OCI-LY1 (cell line): ENCODE results near the gene GRAMD1A.

Source experiments
- H2AFZ ChIP-seq: fragments of 200-600 bp; sonication (generic), shearing (Covaris generic); 2 replicates; pipeline ENCODE4 v1.6.0; 2014; ENCODE audit warnings: antibody characterized with exemption, mild to moderate bottlenecking, low read length
- H3F3A ChIP-seq: fragments of 200-600 bp; sonication (generic), shearing (Covaris generic); 2 replicates; pipeline ENCODE4 v1.6.0; 2014; ENCODE audit warnings: mild to moderate bottlenecking, antibody characterized with exemption, low read length, moderate library complexity; ENCODE audit not compliant: insufficient read depth
- H3K27ac ChIP-seq: fragments of 200-600 bp; sonication (generic); 2 replicates; pipeline ENCODE4 v1.5.1; 2014; ENCODE audit warnings: low read length, mixed run types, mild to moderate bottlenecking, low read depth; ENCODE audit not compliant: poor library complexity, severe bottlenecking
- H3K27me3 ChIP-seq: fragments of 200-600 bp; sonication (generic); 2 replicates; pipeline ENCODE4 v1.6.0; 2014; ENCODE audit warnings: antibody characterized with exemption, mild to moderate bottlenecking, low read length, moderate library complexity; ENCODE audit not compliant: insufficient read depth
- H3K36me3 ChIP-seq: fragments of 200-600 bp; sonication (generic); 2 replicates; pipeline ENCODE4 v1.6.1; 2014; ENCODE audit warnings: mild to moderate bottlenecking, antibody characterized with exemption, low read length, moderate library complexity, mixed read lengths; ENCODE audit not compliant: insufficient read depth
- H3K4me1 ChIP-seq: fragments of 200-600 bp; sonication (generic); 2 replicates; pipeline ENCODE4 v1.5.1; 2014; ENCODE audit warnings: mild to moderate bottlenecking, low read length, moderate library complexity; ENCODE audit not compliant: insufficient read depth, severe bottlenecking
- H3K4me2 ChIP-seq: fragments of 200-600 bp; sonication (generic), shearing (Covaris generic); 2 replicates; pipeline ENCODE4 v1.6.1; 2014; ENCODE audit warnings: low read length
- H3K4me3 ChIP-seq: fragments of 200-600 bp; sonication (generic); 2 replicates; pipeline ENCODE4 v1.5.1; 2014; ENCODE audit warnings: low read length, low read depth, mild to moderate bottlenecking, mixed read lengths; ENCODE audit not compliant: poor library complexity, severe bottlenecking
- H3K79me2 ChIP-seq: fragments of 200-600 bp; shearing (Covaris generic); 2 replicates; pipeline ENCODE4 v1.6.1; 2016; ENCODE audit warnings: mixed run types, low read length, mixed read lengths; ENCODE audit not compliant: insufficient read depth
- H3K9ac ChIP-seq: fragments of 200-600 bp; sonication (generic), shearing (Covaris generic); 2 replicates; pipeline ENCODE4 v1.6.1; 2014; ENCODE audit warnings: mild to moderate bottlenecking, low read length, mixed read lengths
- H3K9me2 ChIP-seq: fragments of 200-600 bp; sonication (generic), shearing (Covaris generic); 2 replicates; pipeline ENCODE4 v1.6.1; 2014; ENCODE audit warnings: low read depth, mild to moderate bottlenecking, low read length, mixed read lengths
- H3K9me3 ChIP-seq: fragments of 200-600 bp; shearing (Covaris generic); 2 replicates; pipeline ENCODE4 v1.6.1; 2014; ENCODE audit warnings: low read length, mixed read lengths
- H4K20me1 ChIP-seq: fragments of 200-600 bp; sonication (generic), shearing (Covaris generic); 2 replicates; pipeline ENCODE4 v1.6.0; 2016; ENCODE audit warnings: mild to moderate bottlenecking, low read length; ENCODE audit not compliant: insufficient read depth
- CTCF ChIP-seq: fragments of 200-600 bp; sonication (generic), shearing (Covaris generic); IDR thresholded peaks from 2 replicates; pipeline ENCODE4 v1.5.1; 2017; ENCODE audit warnings: mild to moderate bottlenecking, antibody characterized with exemption, low read length, moderate library complexity, mixed read lengths
- EZH2 ChIP-seq: fragments of 200-600 bp; sonication (generic), shearing (Covaris generic); IDR thresholded peaks from 2 replicates; pipeline ENCODE4 v1.8.0; 2017; ENCODE audit warnings: borderline replicate concordance, mixed run types, mild to moderate bottlenecking, antibody characterized with exemption, low read length, moderate library complexity, mixed read lengths

The GRAMD1A gene

GRCh38 chr19:35070471-35070870 lies 70.3 kb downstream of the GRAMD1A start:
- Histone ChIP-seq H2AFZ (no peak overlapping the region), H3K9ac (no peak overlapping the region), H3F3A (no peaks in the 10 kb centered on the region), H3K4me3 (no peak overlapping the region), H3K27ac (no peak overlapping the region), H3K79me2 (no peaks in the 10 kb centered on the region), H3K4me2 (no peak overlapping the region), H4K20me1 (no peaks in the 10 kb centered on the region), H3K27me3 (peaks cover 22% of the 10 kb centered on the region), H3K9me2 (no peaks in the 10 kb centered on the region), H3K9me3 (no peaks in the 10 kb centered on the region), H3K36me3 (no peaks in the 10 kb centered on the region; the same call in 1 of the 2 replicates), H3K4me1 (peaks cover 11% of the 10 kb centered on the region)
- TF ChIP-seq EZH2 (no peak), CTCF (no peak)

GRCh38 chr19:35073516-35073915 lies 73.4 kb downstream of the GRAMD1A start:
- TF ChIP-seq EZH2: no peak
- no peak for TF ChIP-seq CTCF
- Histone ChIP-seq H2AFZ (no peak overlapping the region), H3K27ac (no peak overlapping the region), H3K27me3 (peaks cover 26% of the 10 kb centered on the region), H3K79me2 (no peaks in the 10 kb centered on the region), H3K9me2 (no peaks in the 10 kb centered on the region), H3K4me2 (no peak overlapping the region), H3F3A (no peaks in the 10 kb centered on the region), H4K20me1 (no peaks in the 10 kb centered on the region), H3K9me3 (no peaks in the 10 kb centered on the region), H3K4me3 (no peak overlapping the region), H3K4me1 (peaks cover 6% of the 10 kb centered on the region), H3K36me3 (no peaks in the 10 kb centered on the region; the same call in 1 of the 2 replicates), H3K9ac (no peak overlapping the region)

- no peaks in the 10 kb centered on the region for H3F3A ChIP-seq
- H3K9ac ChIP-seq: no peak overlapping the region
- no peak overlapping the region for H2AFZ ChIP-seq
- H3K9me2 ChIP-seq: no peaks in the 10 kb centered on the region
- H3K9me3 ChIP-seq: no peaks in the 10 kb centered on the region
- H3K27ac ChIP-seq: no peak overlapping the region
- H3K79me2 ChIP-seq: no peaks in the 10 kb centered on the region
- TF ChIP-seq EZH2 (no peak), CTCF (no peak)
- H3K36me3 ChIP-seq: no peaks in the 10 kb centered on the region; the same call in 1 of the 2 replicates
- peaks cover 6% of the 10 kb centered on the region for H3K4me1 ChIP-seq
- H4K20me1 ChIP-seq: no peaks in the 10 kb centered on the region
- peaks cover 26% of the 10 kb centered on the region for H3K27me3 ChIP-seq
- H3K4me2 ChIP-seq: no peak overlapping the region
- H3K4me3 ChIP-seq: no peak overlapping the region
Measured at GRCh38 chr19:35073941-35074340, 73.8 kb downstream of the GRAMD1A start.
